ENCODE measurements around the gene MARK1.

GRCh38 chr1:220666349-220666748 lies 138.4 kb downstream of the MARK1 start:
- TF ChIP-seq, protein P1, sequence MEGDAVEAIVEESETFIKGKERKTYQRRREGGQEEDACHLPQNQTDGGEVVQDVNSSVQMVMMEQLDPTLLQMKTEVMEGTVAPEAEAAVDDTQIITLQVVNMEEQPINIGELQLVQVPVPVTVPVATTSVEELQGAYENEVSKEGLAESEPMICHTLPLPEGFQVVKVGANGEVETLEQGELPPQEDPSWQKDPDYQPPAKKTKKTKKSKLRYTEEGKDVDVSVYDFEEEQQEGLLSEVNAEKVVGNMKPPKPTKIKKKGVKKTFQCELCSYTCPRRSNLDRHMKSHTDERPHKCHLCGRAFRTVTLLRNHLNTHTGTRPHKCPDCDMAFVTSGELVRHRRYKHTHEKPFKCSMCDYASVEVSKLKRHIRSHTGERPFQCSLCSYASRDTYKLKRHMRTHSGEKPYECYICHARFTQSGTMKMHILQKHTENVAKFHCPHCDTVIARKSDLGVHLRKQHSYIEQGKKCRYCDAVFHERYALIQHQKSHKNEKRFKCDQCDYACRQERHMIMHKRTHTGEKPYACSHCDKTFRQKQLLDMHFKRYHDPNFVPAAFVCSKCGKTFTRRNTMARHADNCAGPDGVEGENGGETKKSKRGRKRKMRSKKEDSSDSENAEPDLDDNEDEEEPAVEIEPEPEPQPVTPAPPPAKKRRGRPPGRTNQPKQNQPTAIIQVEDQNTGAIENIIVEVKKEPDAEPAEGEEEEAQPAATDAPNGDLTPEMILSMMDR (IDR thresholded peaks at IDR 0.05), result no peak
- no peak for TF ChIP-seq POLR2A (IDR thresholded peaks at IDR 0.05)
